GM20000 (cell line): Measurements from ENCODE around the gene ALG11.
"Not testable (repeated sequence)": the region's sequence is repeated elsewhere in the genome, so short reads cannot be mapped to it uniquely, and the experiment has no call there.

Source experiments
- DNase-seq: peaks from one replicate; pipeline ENCODE4 v3.0.0; 2012; ENCODE audit warnings: low spot score
- TF ChIP-seq, protein P1 (sequence below): IDR thresholded peaks from 2 replicates; pipeline ENCODE4 v1.5.1; 2012; ENCODE audit warnings: mild to moderate bottlenecking, control low read depth; ENCODE audit errors: extremely low read depth, missing control alignments

The ALG11 gene

DNA sequence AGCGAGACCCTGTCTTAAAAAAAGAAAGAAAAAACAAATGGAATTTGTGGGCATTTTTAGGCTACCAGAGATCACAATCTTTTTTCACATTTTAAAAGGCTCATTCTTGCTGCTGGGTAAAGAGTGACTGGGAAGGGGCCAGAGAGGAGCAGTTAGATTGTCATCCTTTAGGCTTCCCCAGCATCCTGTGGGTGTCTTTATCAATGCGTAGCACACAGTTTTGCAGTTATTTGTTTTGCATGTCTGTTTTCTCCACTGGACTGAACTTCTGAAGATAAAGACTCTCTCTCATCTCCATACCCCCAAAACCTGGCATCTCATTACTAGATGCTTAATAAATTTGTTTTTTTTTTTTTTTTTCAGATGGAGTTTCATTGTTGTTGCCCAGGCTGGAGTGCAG, 10.2 kb downstream of the ALG11 start:
- TF ChIP-seq, protein P1, sequence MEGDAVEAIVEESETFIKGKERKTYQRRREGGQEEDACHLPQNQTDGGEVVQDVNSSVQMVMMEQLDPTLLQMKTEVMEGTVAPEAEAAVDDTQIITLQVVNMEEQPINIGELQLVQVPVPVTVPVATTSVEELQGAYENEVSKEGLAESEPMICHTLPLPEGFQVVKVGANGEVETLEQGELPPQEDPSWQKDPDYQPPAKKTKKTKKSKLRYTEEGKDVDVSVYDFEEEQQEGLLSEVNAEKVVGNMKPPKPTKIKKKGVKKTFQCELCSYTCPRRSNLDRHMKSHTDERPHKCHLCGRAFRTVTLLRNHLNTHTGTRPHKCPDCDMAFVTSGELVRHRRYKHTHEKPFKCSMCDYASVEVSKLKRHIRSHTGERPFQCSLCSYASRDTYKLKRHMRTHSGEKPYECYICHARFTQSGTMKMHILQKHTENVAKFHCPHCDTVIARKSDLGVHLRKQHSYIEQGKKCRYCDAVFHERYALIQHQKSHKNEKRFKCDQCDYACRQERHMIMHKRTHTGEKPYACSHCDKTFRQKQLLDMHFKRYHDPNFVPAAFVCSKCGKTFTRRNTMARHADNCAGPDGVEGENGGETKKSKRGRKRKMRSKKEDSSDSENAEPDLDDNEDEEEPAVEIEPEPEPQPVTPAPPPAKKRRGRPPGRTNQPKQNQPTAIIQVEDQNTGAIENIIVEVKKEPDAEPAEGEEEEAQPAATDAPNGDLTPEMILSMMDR, result no peak
- no peak for DNase-seq

DNA sequence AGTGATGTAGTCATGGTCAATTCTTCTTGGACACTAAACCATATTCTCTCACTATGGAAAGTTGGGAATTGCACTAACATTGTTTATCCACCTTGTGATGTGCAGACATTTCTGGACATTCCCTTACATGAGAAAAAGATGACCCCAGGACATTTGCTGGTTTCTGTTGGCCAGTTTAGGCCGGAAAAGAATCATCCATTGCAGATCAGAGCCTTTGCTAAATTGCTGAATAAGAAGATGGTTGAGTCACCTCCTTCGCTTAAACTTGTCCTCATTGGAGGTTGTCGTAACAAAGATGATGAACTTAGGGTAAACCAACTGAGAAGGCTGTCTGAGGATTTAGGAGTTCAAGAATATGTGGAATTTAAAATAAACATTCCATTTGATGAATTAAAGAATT, 12.3 kb downstream of the ALG11 start, which contains the start of gene UTP14C:
TSS of gene UTP14C (plus strand) at position 211 of the 400 bp plus-strand sequence. CDS start 4,114 bp downstream, outside the sequence.
- DNase-seq, result no peak
- TF ChIP-seq, protein P1, result no peak

DNA sequence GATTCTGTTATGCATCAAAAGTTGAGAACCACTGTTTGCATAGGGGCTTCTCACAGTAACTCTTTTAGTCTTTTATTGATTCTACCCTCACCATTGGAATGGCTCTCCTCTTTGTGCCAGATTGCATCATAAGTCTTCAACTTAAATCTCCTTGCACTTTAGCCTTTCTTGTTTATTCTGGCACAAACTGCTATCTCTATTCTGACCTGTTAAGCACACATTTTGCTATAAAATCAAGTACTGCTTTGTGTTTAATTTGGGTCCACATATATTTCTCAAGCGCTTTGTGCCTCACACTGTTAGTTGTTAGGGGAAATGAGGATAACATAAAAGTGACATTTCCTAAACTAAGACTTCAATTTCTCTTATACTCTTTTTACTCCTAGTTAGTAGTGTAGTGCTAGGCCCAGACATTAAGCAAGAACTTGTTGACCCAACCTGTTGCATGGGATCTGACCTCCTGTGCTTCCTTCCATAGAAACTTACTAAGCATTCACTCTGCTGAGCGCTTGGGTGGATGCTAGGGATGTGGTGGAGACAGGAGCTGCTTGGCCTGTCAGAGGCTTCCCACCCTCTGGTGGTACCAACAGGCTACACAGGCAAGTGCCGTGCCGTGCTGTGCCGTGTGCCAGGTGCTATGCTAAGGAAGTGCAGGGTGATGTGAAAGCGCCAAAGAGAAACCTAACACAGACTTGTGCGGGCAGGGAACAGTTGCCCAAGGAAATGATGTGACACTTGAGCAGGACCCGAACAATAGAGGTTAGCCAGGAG, 13.5 kb downstream of the ALG11 start:
- DNase-seq, result no peak

DNA sequence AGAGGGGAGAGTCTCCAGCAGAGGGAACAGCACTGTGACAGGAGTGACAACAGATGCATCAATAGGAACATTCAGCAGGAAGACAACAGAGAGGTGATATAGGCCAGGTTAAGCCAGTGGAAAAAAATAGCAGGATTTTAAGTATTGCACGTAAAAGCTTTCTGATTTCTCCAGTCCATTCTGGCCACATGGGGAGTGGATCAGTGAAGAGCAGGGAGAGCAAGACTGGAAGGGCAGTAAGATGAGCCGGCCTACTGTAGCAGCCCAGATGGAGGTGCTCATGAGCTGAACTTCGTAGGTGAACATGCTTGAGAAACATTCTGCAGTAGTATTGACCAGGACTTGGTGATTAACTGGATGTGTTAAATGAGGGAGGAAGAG, 14.0 kb downstream of the ALG11 start:
- TF ChIP-seq, protein P1, result no peak
- DNase-seq, result no peak

More for the DNA sequence above, 13.5 kb downstream of the ALG11 start:
- TF ChIP-seq, protein P1, result no peak

DNA sequence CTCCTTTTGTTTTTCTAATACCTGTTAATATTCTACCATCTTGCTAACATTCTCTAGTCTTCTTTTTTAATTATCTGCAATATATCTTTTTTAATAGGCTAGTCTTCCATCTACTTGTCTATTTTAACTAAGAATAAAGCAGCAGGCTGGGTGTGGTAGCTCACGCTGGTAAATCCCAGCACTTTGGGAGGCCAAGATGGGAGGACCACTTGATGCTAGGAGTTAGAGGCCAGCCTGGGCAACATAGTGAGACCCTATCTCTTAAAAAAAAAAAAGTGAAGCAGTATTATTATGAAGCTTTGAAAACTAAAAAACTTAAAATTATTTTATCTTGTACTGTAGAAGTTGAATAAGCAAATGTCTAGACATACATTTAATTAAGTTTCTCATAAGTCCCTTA, 15.6 kb downstream of the ALG11 start:
- TF ChIP-seq, protein P1, result no peak
- DNase-seq, result no peak

DNA sequence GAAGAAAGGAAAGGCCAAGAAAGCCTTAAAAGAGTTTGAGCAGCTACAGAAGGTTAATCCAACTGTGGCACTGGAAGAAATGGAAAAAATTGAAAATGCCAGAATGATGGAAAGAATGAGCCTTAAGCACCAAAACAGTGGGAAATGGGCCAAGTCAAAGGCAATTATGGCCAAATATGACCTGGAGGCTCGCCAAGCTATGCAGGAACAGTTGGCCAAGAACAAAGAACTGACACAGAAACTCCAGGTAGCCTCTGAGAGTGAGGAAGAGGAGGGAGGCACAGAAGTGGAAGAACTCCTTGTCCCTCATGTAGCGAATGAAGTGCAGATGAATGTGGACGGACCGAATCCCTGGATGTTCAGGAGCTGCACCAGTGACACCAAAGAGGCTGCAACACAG, 17.4 kb downstream of the ALG11 start:
- TF ChIP-seq, protein P1, result no peak
- DNase-seq, result no peak

DNA sequence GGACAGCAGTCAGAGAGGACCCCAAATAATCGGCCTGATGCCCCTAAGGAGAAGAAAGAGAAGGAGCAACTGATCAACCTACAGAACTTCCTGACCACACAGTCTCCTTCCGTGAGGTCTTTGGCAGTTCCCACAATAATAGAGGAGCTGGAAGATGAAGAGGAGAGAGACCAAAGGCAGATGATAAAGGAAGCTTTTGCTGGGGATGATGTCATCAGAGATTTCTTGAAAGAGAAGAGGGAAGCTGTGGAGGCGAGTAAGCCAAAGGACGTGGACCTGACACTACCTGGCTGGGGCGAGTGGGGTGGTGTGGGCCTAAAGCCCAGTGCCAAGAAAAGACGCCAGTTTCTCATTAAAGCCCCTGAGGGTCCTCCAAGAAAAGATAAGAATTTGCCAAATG, 18.2 kb downstream of the ALG11 start:
- DNase-seq, result not testable (repeated sequence)

DNA sequence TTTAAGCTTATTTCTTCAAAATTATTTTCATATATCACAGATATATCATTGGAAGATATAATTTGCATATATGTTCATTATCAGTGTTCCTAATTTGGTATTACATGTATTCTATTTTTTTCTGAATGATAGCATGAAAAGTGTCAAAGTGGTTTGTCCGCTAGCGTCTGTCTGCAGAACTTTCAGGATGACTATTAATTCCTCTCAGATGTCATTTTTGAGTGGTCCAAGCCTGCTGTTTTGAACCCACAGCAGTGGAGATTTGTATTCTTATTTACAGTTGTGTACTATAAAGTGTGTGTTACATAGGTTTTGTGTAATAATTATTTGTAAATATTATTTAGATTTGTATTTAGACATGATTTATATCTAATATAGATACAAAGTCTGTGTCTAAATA, 20.8 kb downstream of the ALG11 start:
- TF ChIP-seq, protein P1, result no peak
- DNase-seq, result no peak
